ENCODE data around the gene ST8SIA1.

GRCh38 chr12:22366181-22366580 lies 31.7 kb upstream of the ST8SIA1 start:
- no peak for TF ChIP-seq CTCF (IDR thresholded peaks at IDR 0.05)
- no peak for TF ChIP-seq POLR2A (IDR thresholded peaks at IDR 0.05)
